Activated CD4-positive, alpha-beta T cell treated with anti-CD3 and anti-CD28 coated beads, Interleukin-2, amount 10 ng/mL, durations not matched to agents 7 days and 5 days (primary cell): Measurements from ENCODE around the gene TSPO. TPM values are rescaled to one million over a fixed set of nuclear protein-coding genes. Genes with fewer than 3 reads are reported as not detected.

Experiments used
- CTCF ChIA-PET: fragments of 350-600 bp; sonication (Branson Sonifier 250); formaldehyde crosslinking; loops from one replicate; lab custom pipeline; 2021; ENCODE audit warnings: antibody characterized with exemption; lab: Charles Lee
- POLR2A ChIA-PET: fragments of 350-600 bp; sonication (Branson Sonifier 250); formaldehyde crosslinking; loops from one replicate; lab custom pipeline; 2021; ENCODE audit warnings: antibody characterized with exemption; lab: Charles Lee
- DNase-seq: peaks from one replicate; pipeline ENCODE4 v3.0.0-alpha.2; 2020
- H3K27ac Mint-ChIP-seq: one replicate; pipeline ENCODE4 v1.8.0; 2021; ENCODE audit warnings: mild to moderate bottlenecking, moderate library complexity, mixed read lengths
- H3K27me3 Mint-ChIP-seq: one replicate; pipeline ENCODE4 v1.8.0; 2021; ENCODE audit warnings: mixed read lengths
- H3K36me3 Mint-ChIP-seq: one replicate; pipeline ENCODE4 v1.8.0; 2021; ENCODE audit warnings: low read depth, mixed read lengths
- H3K4me1 Mint-ChIP-seq: one replicate; pipeline ENCODE4 v1.8.0; 2021; ENCODE audit warnings: mixed read lengths
- H3K4me3 Mint-ChIP-seq: one replicate; pipeline ENCODE4 v1.8.0; 2021; ENCODE audit warnings: mild to moderate bottlenecking, moderate library complexity, mixed read lengths
- H3K9me3 Mint-ChIP-seq: one replicate; pipeline ENCODE4 v1.8.0; 2021; ENCODE audit warnings: mixed read lengths
- total RNA-seq, 2 experiments: library from RNA; stranded (reverse); gene quantifications; one replicate each; pipeline ENCODE4 v1.2.3, GENCODE V29; 2021

Gene TSPO
- total RNA-seq, 2 experiments from 2014 or later, result 90.9 to 122 TPM

- Mint-ChIP-seq H3K4me1 (peaks cover 26% of the 10 kb centered on the region), H3K27ac (no peak overlapping the region), H3K36me3 (no peaks in the 10 kb centered on the region), H3K27me3 (no peaks in the 10 kb centered on the region), H3K4me3 (no peak overlapping the region), H3K9me3 (no peaks in the 10 kb centered on the region)
- ChIA-PET POLR2A (no interaction called here), CTCF (no interaction called here)
- DNase-seq, result no peak
Observed at GRCh38 chr22:43154887-43155536, 3.7 kb downstream of the TSPO start.

DNA sequence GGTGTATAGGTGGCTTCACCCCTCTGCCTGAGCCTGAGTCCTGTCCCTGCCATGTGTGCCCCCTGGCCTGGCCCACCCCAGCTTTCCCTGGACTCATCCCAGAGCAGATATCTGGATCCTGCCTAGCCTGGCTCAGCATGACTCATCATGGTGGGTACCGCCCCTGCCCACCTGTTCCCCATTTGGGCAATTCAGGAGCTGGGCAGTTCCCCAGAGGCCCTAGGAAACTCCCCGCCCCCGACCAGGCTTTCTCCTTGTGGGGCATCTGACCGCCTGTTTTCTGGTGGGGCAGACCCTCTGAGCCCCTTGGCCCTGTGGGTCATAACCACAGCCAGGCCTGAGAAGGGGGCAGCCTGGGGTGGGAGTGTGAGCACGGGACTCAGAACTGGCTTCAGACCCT lies 4.4 kb downstream of the TSPO start:
- ChIA-PET POLR2A (no interaction called here), CTCF (no interaction called here)
- Mint-ChIP-seq H3K27ac (no peak overlapping the region), H3K36me3 (no peaks in the 10 kb centered on the region), H3K4me1 (peaks cover 21% of the 10 kb centered on the region), H3K4me3 (no peak overlapping the region), H3K9me3 (no peaks in the 10 kb centered on the region), H3K27me3 (no peaks in the 10 kb centered on the region)
- DNase-seq, result no peak

DNA sequence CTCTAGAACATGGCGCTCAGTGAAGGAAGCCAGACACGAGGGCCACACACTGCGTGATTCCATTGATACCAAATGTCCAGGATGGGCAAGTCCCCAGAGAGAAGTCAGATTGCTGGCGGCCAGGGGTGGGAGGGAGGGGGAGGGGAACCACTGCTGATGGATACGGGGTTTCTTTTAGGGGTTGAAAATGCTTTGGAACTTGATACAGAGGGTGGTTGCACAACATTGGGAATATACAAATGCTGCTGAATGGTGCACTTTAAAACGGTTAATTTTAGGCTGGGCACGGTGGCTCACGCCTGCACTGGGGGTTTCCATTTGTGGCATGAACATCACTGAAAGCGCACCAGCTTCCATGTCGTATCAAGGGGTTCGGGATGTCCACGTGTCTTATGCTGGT lies 5.1 kb downstream of the TSPO start:
- H3K4me3 Mint-ChIP-seq, result no peak overlapping the region
- H3K9me3 Mint-ChIP-seq, result no peaks in the 10 kb centered on the region
- ChIA-PET CTCF (no interaction called here), POLR2A (no interaction called here)
- DNase-seq, result no peak
- H3K4me1 Mint-ChIP-seq, result peaks cover 18% of the 10 kb centered on the region
- no peaks in the 10 kb centered on the region for H3K27me3 Mint-ChIP-seq
- H3K27ac Mint-ChIP-seq, result peak overlapping the region; percentile 68
- no peaks in the 10 kb centered on the region for H3K36me3 Mint-ChIP-seq

DNA sequence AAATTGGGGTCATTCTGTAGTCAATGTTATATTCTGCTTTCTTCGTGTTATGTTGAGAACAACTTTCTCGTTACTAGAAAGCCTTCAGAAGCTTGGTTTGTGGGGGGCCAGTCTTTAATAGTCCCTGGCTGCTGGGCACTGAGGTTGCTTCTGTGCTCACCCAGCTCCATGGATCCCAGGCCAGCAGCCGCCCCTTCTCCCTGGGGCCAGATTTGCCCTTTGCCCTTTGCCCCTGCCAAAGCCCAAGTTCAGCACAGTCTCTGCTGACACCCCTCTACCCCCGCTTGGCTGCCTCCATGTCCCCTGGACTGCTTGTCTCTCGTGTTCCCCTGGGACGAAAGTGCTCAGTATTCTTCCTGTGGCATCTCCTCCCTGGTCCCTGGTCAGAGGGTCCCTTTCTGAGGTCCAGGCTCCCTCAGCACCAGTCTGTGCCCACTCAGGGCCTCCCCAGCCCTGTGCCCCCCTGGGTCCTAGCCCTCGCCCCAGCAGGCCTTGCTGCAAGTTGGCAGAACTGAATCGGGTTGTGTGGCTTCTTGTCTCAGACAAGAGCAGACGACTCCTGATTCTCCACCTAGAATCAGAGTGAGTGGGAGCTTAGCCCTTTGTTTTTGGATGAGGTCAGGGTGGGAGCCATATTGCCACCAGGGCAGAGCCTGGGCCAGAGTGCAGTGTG lies 6.7 kb downstream of the TSPO start:
- CTCF ChIA-PET, result no interaction called here
- DNase-seq, result no peak
- Mint-ChIP-seq H3K4me3 (no peak overlapping the region), H3K27ac (peak overlapping the region; percentile 72), H3K36me3 (peaks cover 2% of the 10 kb centered on the region), H3K9me3 (no peaks in the 10 kb centered on the region), H3K4me1 (peaks cover 12% of the 10 kb centered on the region), H3K27me3 (no peaks in the 10 kb centered on the region)
- POLR2A ChIA-PET, result no interaction called here

- Mint-ChIP-seq H3K27ac (no peak overlapping the region), H3K27me3 (no peaks in the 10 kb centered on the region), H3K9me3 (no peaks in the 10 kb centered on the region), H3K4me1 (peaks cover 9% of the 10 kb centered on the region), H3K4me3 (no peak overlapping the region), H3K36me3 (peaks cover 2% of the 10 kb centered on the region)
- POLR2A ChIA-PET, result no interaction called here
- no peak for DNase-seq
- CTCF ChIA-PET, result interaction anchor here (0.7 kb wide), 1 partner anchor 29 kb away, joined by 3 read pairs; no protein-coding TSS in a partner anchor
Observed at GRCh38 chr22:43158778-43159483, 7.6 kb downstream of the TSPO start.

GRCh38 chr22:43159484-43160178 lies 8.3 kb downstream of the TSPO start:
- no peak for DNase-seq
- Mint-ChIP-seq H3K4me3 (no peak overlapping the region), H3K36me3 (peaks cover 2% of the 10 kb centered on the region), H3K9me3 (no peaks in the 10 kb centered on the region), H3K27ac (peak overlapping the region; percentile 9), H3K27me3 (no peaks in the 10 kb centered on the region), H3K4me1 (peaks cover 8% of the 10 kb centered on the region)
- ChIA-PET CTCF (interaction anchor here (0.7 kb wide), 1 partner anchor 28 kb away, joined by 3 read pairs; no protein-coding TSS in a partner anchor), POLR2A (no interaction called here)

- peaks cover 2% of the 10 kb centered on the region for H3K36me3 Mint-ChIP-seq
- no peaks in the 10 kb centered on the region for H3K9me3 Mint-ChIP-seq
- H3K27me3 Mint-ChIP-seq, result no peaks in the 10 kb centered on the region
- ChIA-PET CTCF (no interaction called here), POLR2A (interaction anchor here (0.6 kb wide), 1 partner anchor 7 kb away, joined by 4 read pairs; no protein-coding TSS in a partner anchor)
- H3K4me1 Mint-ChIP-seq, result peaks cover 6% of the 10 kb centered on the region
- DNase-seq, result no peak
- H3K4me3 Mint-ChIP-seq, result no peak overlapping the region
- H3K27ac Mint-ChIP-seq, result peak overlapping the region; percentile 33
Observed at GRCh38 chr22:43160497-43161126, 9.3 kb downstream of the TSPO start.

GRCh38 chr22:43162412-43163150 lies 11.2 kb downstream of the TSPO start:
- no peaks in the 10 kb centered on the region for H3K4me1 Mint-ChIP-seq
- CTCF ChIA-PET, result interaction anchor here (2.5 kb wide), 1 partner anchor 22 kb away, joined by 8 read pairs; no protein-coding TSS in a partner anchor
- H3K36me3 Mint-ChIP-seq, result peaks cover 2% of the 10 kb centered on the region
- DNase-seq, result no peak
- no peaks in the 10 kb centered on the region for H3K27me3 Mint-ChIP-seq
- H3K4me3 Mint-ChIP-seq, result no peak overlapping the region
- POLR2A ChIA-PET, result no interaction called here
- H3K27ac Mint-ChIP-seq, result no peak overlapping the region
- H3K9me3 Mint-ChIP-seq, result no peaks in the 10 kb centered on the region

GRCh38 chr22:43163241-43163795 lies 12.0 kb downstream of the TSPO start:
- H3K4me1 Mint-ChIP-seq, result no peaks in the 10 kb centered on the region
- H3K4me3 Mint-ChIP-seq, result no peak overlapping the region
- H3K36me3 Mint-ChIP-seq, result peaks cover 2% of the 10 kb centered on the region
- no peak overlapping the region for H3K27ac Mint-ChIP-seq
- ChIA-PET POLR2A (no interaction called here), CTCF (interaction anchor here (2.5 kb wide), 1 partner anchor 22 kb away, joined by 8 read pairs; no protein-coding TSS in a partner anchor)
- H3K27me3 Mint-ChIP-seq, result no peaks in the 10 kb centered on the region
- no peaks in the 10 kb centered on the region for H3K9me3 Mint-ChIP-seq
- no peak for DNase-seq

- H3K36me3 Mint-ChIP-seq, result peaks cover 2% of the 10 kb centered on the region
- CTCF ChIA-PET, result interaction anchor here (1.3 to 2.5 kb wide), 2 partner anchors 20 to 23 kb away, joined by 5 to 8 read pairs; no protein-coding TSS in a partner anchor
- no peak for DNase-seq
- H3K9me3 Mint-ChIP-seq, result no peaks in the 10 kb centered on the region
- no peaks in the 10 kb centered on the region for H3K4me1 Mint-ChIP-seq
- no peaks in the 10 kb centered on the region for H3K27me3 Mint-ChIP-seq
- H3K4me3 Mint-ChIP-seq, result no peak overlapping the region
- POLR2A ChIA-PET, result no interaction called here
- no peak overlapping the region for H3K27ac Mint-ChIP-seq
Observed at GRCh38 chr22:43164636-43165035, 13.3 kb downstream of the TSPO start.

DNA sequence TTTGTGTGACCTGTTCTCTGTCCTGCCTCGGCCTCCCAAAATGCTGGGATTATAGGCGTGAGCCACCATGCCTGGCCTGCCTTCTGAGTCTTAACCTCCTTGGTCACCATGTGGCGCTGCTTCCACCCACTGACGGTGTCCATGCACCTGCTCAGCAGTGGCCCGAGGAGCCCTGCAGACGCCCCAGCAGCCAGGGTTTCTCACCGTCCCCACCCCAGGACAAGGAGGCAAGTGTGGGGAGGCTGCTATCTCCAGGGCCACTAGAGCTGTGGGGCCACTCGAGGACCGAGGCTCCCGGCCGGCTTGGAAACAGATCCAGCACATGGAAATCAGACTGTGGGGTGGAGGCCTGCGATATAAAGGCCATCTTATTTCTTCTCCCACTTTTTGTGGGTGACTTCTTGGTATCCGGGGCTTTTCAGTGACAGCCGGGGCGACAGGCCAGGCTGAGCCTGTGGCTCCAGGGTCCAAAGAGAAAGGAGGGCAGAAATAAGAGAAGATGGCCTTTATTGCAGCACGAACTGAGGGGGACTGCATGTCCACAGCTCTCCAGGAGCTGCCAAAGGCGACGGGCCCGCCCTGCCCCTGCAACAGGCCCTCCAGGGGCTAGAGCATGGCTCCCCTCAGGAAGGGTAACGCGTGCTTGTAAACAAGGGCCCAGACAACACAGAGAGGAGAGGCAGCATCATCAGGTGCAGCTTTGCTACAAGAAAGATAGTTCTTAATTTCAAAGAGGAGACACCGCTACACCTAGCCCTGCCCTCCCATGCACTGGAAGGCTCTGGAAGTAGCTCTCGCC lies 15.0 kb downstream of the TSPO start:
- Mint-ChIP-seq H3K4me3 (no peak overlapping the region), H3K9me3 (no peaks in the 10 kb centered on the region), H3K36me3 (peaks cover 4% of the 10 kb centered on the region), H3K27ac (no peak overlapping the region), H3K4me1 (peaks cover 7% of the 10 kb centered on the region), H3K27me3 (no peaks in the 10 kb centered on the region)
- no peak for DNase-seq
- ChIA-PET CTCF (no interaction called here), POLR2A (interaction anchor here (1.2 kb wide), 1 partner anchor 21 kb away, joined by 3 read pairs; no protein-coding TSS in a partner anchor)
